DOHH2 (cell line): ENCODE results near the gene KCNG4.

Experiments used
- H3F3A ChIP-seq: fragments of 200-600 bp; sonication (generic), shearing (Covaris generic); 2 replicates; pipeline ENCODE4 v1.6.0; 2016; ENCODE audit warnings: antibody characterized with exemption, mild to moderate bottlenecking; ENCODE audit not compliant: control insufficient read depth, insufficient read depth
- H3K27ac ChIP-seq: fragments of 200-600 bp; sonication (generic); 2 replicates; pipeline ENCODE4 v1.5.1; 2014; ENCODE audit warnings: low read depth, mild to moderate bottlenecking, low read length, moderate library complexity
- H3K27me3 ChIP-seq: fragments of 200-600 bp; sonication (generic); 2 replicates; pipeline ENCODE4 v1.6.1; 2014; ENCODE audit warnings: mild to moderate bottlenecking, low read length, mixed read lengths; ENCODE audit not compliant: control insufficient read depth
- H3K36me3 ChIP-seq: fragments of 200-600 bp; sonication (generic); 2 replicates; pipeline ENCODE4 v1.6.1; 2014; ENCODE audit warnings: mild to moderate bottlenecking, low read length, moderate library complexity, mixed read lengths; ENCODE audit not compliant: control insufficient read depth
- H3K4me1 ChIP-seq: fragments of 200-600 bp; sonication (generic); 2 replicates; pipeline ENCODE4 v1.6.1; 2014; ENCODE audit warnings: mild to moderate bottlenecking, low read length, mixed read lengths; ENCODE audit not compliant: control insufficient read depth
- H3K4me2 ChIP-seq: fragments of 200-600 bp; sonication (generic); 2 replicates; pipeline ENCODE4 v1.6.0; 2014; ENCODE audit warnings: mild to moderate bottlenecking, low read length, moderate library complexity
- H3K4me3 ChIP-seq: fragments of 200-600 bp; sonication (generic); 2 replicates; pipeline ENCODE4 v1.5.1; 2014; ENCODE audit warnings: mild to moderate bottlenecking, low read length, mixed read lengths
- H3K79me2 ChIP-seq: fragments of 200-600 bp; sonication (generic); 2 replicates; pipeline ENCODE4 v1.6.1; 2014; ENCODE audit warnings: mild to moderate bottlenecking, low read length, mixed read lengths; ENCODE audit not compliant: control insufficient read depth
- H3K9me2 ChIP-seq: fragments of 200-600 bp; sonication (generic); replicated peaks from 2 replicates; pipeline ENCODE4 v1.6.1; 2014; ENCODE audit warnings: mild to moderate bottlenecking, low read length, mixed read lengths; ENCODE audit not compliant: control insufficient read depth
- H3K9me3 ChIP-seq: fragments of 200-600 bp; sonication (generic); 2 replicates; pipeline ENCODE4 v1.6.1; 2014; ENCODE audit warnings: antibody characterized with exemption, low read length, mixed read lengths; ENCODE audit not compliant: control insufficient read depth, insufficient read depth
- H4K20me1 ChIP-seq: fragments of 200-600 bp; sonication (generic); 2 replicates; pipeline ENCODE4 v1.6.0; 2014; ENCODE audit warnings: low read depth, mild to moderate bottlenecking, antibody characterized with exemption, low read length, moderate library complexity; ENCODE audit not compliant: control insufficient read depth, insufficient read depth
- CTCF ChIP-seq: fragments of 200-600 bp; sonication (generic); IDR thresholded peaks from one replicate; pipeline ENCODE4 v1.5.1; 2014; ENCODE audit warnings: antibody characterized with exemption, mild to moderate bottlenecking, low read depth, low read length; ENCODE audit not compliant: poor library complexity, severe bottlenecking
- EZH2phosphoT487 ChIP-seq: fragments of 200-600 bp; sonication (generic); IDR thresholded peaks from 2 replicates; pipeline ENCODE4 v1.6.1; 2017; ENCODE audit warnings: borderline replicate concordance, mild to moderate bottlenecking, antibody characterized with exemption, low read length, moderate library complexity, mixed read lengths

KCNG4 gene

GRCh38 chr16:84186685-84187437, 53.0 kb downstream of the KCNG4 start, which contains the start of gene TAF1C:
Gene TAF1C (minus strand): TSS chr16:84187057. CDS start chr16:84184988, 2,069 bp downstream.
- TF ChIP-seq CTCF = peak; percentile 93
- no peak for TF ChIP-seq EZH2phosphoT487

DNA sequence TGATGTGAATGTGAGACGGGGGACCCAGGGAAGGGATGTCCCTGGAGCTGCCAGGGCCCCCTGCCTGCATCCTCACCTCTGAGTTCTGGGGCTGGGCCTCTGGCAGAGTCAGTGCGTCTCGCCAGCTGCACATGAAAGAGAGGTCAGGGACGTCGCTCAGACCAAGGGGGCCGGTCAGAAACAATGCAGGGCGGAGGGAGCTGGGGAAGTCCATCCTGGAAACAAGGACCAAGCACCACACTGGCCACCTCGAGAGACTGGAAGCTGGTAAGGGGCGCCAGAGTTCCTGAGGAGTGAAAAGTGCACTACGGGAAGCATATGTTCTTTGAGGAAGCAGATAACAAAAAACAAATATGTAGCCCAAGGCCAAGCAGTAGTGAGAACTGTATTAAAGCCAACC, 55.0 kb downstream of the KCNG4 start:
- no peaks in the 10 kb centered on the region for H3K27me3 ChIP-seq
- 0 out of 2 replicates have a peak overlapping the region, but pooled peaks have one; percentile 91 for H3K4me2 ChIP-seq
- peaks cover 16% of the 10 kb centered on the region for H3K4me1 ChIP-seq
- peaks cover 47% of the 10 kb centered on the region for H3K36me3 ChIP-seq
- no peaks in the 10 kb centered on the region for H4K20me1 ChIP-seq
- TF ChIP-seq CTCF (no peak), EZH2phosphoT487 (no peak)
- H3K9me2 ChIP-seq = no peaks in the 10 kb centered on the region
- H3K27ac ChIP-seq = no peak overlapping the region
- no peaks in the 10 kb centered on the region for H3F3A ChIP-seq
- H3K4me3 ChIP-seq = no peak overlapping the region
- peaks cover 45% of the 10 kb centered on the region for H3K79me2 ChIP-seq
- H3K9me3 ChIP-seq = no peaks in the 10 kb centered on the region

More at GRCh38 chr16:84186685-84187437, 53.0 kb downstream of the KCNG4 start, which contains the start of gene TAF1C:
- Histone ChIP-seq H3K9me3 (no peaks in the 10 kb centered on the region), H3K9me2 (no peaks in the 10 kb centered on the region), H3K4me2 (peak within 1 kb of the TSS; percentile 91), H3K27me3 (no peaks in the 10 kb centered on the region), H3K4me3 (peak within 1 kb of the TSS; percentile 85), H3F3A (no peaks in the 10 kb centered on the region), H3K79me2 (peaks cover 45% of the 10 kb centered on the region), H3K4me1 (peaks cover 16% of the 10 kb centered on the region), H4K20me1 (no peaks in the 10 kb centered on the region), H3K27ac (peak within 1 kb of the TSS; percentile 33), H3K36me3 (peaks cover 31% of the 10 kb centered on the region)

- no peak for TF ChIP-seq EZH2phosphoT487
- no peak for TF ChIP-seq CTCF
- peaks cover 51% of the 10 kb centered on the region for H3K36me3 ChIP-seq
- H3K4me3 ChIP-seq = no peak overlapping the region
Observed at GRCh38 chr16:84183911-84184591, 55.8 kb downstream of the KCNG4 start.

More at GRCh38 chr16:84183911-84184591, 55.8 kb downstream of the KCNG4 start:
- Histone ChIP-seq H3K27ac (no peak overlapping the region), H3K27me3 (no peaks in the 10 kb centered on the region), H4K20me1 (no peaks in the 10 kb centered on the region), H3K9me3 (no peaks in the 10 kb centered on the region), H3K9me2 (no peaks in the 10 kb centered on the region), H3K79me2 (peaks cover 45% of the 10 kb centered on the region), H3K4me1 (peaks cover 16% of the 10 kb centered on the region), H3F3A (no peaks in the 10 kb centered on the region), H3K4me2 (no peak overlapping the region)
